Hematopoietic multipotent progenitor cell (in vitro differentiated cells): ENCODE measurements around the gene SYTL4. TPM values are rescaled to one million over a fixed set of nuclear protein-coding genes. Genes with fewer than 3 reads are reported as not detected.
A peak's percentile ranks its signal among the peaks of the same experiment; 100 is the strongest.
"Not testable (repeated sequence)": the region's sequence is repeated elsewhere in the genome, so short reads cannot be mapped to it uniquely, and the experiment has no call there.

Experiments used
- DNase-seq, 3 donors: peaks; one replicate each; pipeline ENCODE4 v3.0.0-alpha.2; 2011 to 2015; ENCODE audit warnings: low read depth in 2 of 3, low spot score in 2 of 3
- total RNA-seq: library from RNA; depleted of rRNA; stranded (reverse); fragments of >200 nt; gene quantifications from one replicate; pipeline ENCODE4 v1.2.3, GENCODE V29; 2012

Gene SYTL4
- 11.3 TPM for total RNA-seq

DNA sequence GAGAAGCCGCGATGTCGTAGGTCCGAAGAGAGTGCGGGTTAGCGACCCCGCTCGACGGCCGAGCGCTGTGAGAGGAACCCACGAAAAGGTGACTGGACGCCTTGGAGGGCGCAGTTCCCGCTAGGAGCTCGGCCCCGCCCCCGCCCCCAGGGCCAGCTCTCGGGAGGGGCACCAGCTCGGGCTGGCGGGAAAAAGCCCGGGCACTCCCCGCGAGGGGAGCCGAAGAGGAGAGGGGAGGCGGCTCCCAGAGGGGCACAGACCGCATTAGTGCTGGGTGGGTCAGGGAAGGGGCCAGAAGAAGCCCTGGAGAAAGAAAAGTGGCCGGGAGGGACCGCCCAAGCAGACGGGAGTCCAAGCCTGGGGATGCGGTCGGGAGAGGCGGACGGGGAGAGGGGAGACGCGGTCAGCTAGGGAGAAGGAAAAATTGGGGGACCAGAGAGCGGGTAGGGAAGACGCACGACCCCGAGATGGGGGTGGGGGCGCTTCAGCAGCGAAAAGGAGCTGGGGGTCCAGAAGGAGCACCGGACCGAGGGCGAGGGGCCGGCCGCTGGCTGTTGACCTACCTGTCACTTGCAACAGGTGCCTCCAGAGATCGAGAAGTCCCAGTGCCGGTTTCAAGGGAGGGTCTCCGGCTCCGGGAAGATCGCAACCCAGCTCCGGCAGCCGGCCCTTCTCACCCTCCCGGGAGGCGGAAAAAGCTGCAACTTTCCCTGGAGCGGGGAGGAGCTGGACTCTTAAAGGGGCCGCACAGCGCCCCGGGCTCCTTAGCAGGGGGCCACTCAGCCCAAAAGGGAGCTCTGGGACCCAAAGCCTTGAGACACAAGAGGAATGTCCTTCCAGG, at the start of gene SYTL4:
Gene SYTL4, minus strand, starts transcription at position 681 of the 841 bp plus-strand sequence. CDS start 30,084 bp downstream, outside the sequence.
- peak in 1 of 3 donors; percentile 15 for DNase-seq

DNA sequence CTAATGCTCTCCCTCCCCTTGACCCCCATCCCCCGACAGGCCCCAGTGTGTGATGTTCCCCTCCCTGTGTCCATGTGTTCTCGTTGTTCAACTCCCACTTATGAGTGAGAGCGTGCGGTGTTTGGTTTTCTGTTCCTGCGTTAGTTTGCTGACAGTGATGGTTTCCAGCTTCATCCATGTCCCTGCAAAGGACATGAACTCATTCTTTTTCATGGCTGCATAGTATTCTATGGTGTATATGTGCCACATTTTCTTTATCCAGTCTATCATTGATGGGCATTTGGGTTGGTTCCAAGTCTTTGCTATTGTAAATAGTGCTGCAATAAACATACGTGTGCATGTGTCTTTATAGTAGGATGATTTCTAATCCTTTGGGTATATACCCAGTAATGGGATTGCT, 37.5 kb upstream of the SYTL4 start:
- not testable (repeated sequence) for DNase-seq

DNA sequence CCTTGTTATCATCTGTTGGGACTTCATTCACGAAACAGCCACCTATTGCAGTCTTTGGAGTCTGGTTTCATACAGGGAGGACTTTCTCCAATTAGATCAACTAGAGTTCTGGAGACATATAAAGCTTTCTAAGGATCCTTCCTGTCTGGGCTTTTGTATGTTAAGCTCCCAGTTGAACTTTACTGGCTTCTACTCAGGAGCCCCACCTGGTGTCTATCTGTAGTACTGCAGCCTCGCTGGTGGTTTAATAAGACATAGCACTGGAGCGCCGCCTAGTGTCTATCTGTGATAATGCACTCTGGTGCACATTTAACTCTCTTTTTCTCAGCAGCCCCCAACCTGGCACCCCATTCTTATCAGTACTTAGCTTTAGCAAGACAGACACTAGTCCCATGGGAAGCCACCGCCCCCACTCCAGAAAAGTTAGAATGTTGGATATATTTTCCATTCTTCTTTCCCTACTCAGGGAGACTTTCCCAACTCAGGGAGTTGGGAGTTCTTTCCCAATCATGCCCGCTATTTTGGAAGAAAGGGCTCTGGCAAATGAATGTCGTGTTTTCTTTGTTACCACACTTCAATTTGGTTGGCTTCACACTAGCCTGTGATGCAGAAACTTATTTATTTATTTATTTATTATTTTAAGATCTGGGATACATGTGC, 36.9 kb upstream of the SYTL4 start:
- peak; percentile 59 to 82 (median 59) for DNase-seq

DNA sequence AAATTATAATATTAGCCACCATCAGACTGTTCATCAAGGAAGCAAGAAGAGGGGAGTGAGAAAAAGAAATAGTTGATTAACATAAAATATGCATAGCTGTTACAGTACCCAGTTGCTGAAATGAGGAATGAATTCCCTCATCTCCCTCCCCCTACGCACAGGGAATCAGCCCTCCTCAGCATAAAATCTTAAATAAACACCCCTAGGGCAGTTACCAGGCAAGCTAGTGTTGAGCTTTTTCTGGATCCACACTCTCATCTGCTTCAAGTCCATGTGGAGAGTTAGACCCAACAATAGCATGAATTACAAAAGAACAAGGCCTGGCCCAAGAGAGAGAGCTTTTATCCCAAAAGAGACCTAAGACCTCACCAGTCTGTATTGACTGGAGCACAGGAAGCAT, 19.0 kb upstream of the SYTL4 start:
- no peak for DNase-seq

GRCh38 chrX:100748108-100748507, 16.2 kb upstream of the SYTL4 start:
- DNase-seq: peak in 1 of 3 donors; percentile 8

DNA sequence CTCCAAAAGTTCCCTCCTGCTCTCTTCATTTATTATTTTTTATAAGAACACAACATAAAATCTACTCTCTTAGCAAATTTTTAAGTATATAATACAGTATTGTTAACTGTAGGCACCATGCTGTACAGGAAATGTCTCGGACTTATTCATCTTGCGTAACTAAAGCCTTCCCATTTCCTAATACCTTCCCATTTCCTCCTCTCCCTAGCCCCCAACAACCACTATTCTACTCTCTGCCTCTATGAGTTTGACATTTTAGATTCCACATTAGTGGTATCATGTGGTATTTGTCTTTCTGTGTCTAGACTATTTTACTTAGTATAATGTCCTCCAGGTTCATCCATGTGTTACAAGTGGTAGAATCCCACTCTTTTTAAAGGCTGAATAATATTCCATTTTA, 15.8 kb upstream of the SYTL4 start:
- no peak for DNase-seq

DNA sequence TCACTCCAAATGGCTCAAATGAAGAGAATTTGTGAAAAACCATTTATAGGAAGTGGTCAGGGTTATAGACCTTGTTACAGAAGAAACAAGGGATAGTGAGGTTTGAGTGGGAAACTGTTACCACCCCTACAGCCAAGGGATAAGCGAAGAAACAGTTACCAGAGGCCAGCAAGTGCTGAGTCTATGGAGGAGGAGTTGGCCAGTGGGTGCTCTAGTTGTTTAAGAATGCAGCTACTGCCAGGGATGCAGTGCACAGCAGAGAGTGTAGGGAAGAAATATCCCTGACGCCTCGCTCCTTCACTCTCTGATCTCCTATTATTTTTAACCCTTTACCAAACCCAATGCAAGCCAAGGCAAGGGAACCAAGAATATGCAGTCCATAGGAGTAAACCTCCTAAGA, 15.2 kb upstream of the SYTL4 start:
- DNase-seq: no peak

DNA sequence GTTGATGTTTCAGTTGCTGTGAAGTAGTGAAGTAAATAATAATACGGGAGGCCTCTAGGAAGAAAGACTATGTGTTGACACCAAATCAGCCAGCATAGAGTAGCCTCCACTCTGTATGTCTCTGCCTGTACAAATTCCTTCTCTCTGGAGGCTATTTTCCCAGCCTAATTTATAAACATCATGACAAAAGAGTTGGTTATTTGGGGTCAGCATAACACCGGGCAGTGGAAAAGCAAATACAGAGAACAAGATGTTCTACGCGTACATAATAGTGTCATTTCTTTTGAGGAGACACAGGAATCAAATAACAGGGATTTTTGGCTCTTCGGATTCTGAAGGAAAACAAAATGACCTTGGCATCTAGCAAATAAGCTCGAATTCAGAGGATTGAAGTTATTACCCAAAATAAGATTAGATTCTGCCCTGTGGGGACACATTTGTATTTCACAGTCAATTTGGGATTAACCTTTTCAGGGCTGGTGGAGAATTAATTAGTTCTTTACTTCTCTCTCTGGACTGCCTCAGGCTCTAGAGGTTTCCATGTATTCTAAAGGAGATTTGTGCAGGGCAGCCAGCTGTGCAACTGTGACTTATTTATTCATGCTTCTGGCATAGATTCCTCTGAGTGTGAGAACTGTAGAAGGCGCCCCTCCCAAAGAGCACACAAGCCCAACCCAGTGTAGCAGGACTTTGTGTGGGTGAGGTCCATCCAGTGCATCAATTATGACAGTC, 14.1 kb upstream of the SYTL4 start:
- DNase-seq: no peak

DNA sequence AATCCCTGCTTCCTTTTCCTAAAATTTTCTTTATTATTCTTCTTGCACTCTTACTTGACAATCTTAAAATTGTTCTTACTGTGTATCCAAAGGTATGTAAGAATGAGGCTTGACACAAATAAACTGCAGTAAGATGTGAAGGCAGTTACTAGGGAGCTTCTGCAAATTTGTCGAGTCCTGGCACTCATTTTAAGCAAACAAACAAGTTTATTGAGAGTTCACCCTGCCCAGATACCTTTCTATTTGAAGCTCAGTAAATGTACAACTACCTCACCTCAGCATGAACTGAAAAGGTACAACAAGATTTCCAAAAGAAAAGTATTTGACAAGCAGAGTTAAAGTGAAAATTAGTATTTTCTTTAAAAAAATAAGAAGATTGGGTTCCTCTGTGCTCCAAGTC, 13.3 kb upstream of the SYTL4 start:
- no peak for DNase-seq

DNA sequence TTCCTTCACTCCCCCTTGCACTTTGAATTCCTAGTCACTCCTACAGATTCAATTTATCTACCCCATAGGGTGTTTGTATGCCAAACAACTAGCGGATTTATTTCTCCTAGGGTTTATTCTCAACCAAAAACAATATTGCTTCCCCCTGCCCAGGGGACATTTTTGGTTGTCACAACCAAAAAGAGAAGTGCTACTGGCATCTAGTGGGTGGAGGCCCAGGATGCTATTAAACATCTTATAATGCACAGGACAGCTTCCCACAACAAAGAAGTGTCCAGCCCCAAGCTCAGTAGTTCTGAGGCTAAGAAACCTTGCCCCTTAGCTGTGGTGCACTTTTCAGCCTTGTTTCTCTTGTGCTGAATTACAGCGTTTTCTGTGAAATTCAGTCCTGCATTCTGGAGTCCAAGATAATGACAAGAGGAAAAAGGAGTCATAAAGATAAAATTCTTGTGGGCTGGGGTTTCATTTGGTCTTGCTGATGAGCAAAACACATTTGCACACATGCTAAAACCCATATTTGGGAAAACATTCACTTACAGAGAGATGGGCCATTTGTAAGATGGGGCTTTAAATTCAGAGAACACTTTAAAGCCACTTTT, 11.2 kb upstream of the SYTL4 start:
- DNase-seq: peak in 2 of 3 donors; percentile 56 to 80

- not testable (repeated sequence) for DNase-seq
Observed at GRCh38 chrX:100724006-100724405, 7.9 kb downstream of the SYTL4 start.

- DNase-seq: no peak
Observed at GRCh38 chrX:100721328-100721727, 10.6 kb downstream of the SYTL4 start.

DNA sequence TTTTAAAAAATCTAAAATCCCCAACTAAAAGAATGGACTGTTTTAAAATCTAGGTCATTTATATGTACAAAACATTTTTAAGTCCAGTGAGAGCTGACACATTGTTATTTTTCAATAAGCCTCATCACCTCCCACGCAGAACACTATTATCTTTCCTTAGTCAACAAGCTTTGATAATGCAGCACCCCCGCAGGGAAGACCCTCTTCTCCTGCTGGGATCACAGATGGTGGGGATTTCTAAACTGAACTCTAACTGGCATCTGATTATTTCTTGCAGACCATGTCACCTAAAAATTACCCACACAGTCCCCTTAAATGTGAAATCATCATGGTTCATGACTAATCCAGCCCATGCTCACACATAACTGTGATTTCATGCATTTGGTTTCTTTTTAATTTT, 11.6 kb downstream of the SYTL4 start:
- no peak for DNase-seq

DNA sequence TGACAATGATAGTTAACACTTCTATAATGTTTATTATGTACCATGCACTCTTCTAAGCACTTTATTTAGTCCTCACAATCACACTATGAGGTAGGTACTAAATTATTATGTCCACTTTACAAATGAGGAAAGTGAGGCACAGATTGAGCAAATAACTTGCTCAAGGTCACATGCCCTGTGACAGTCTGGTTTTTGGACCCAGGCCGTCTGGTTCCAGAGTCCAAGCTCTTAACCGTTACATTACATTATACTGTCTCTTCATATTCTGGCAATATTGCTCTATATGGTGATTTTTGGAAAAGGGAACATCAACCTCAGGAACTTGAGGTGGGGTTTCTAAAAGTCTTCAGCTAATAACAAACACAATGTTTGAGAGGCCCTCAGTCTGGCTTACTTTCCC, 12.8 kb downstream of the SYTL4 start:
- no peak for DNase-seq

DNA sequence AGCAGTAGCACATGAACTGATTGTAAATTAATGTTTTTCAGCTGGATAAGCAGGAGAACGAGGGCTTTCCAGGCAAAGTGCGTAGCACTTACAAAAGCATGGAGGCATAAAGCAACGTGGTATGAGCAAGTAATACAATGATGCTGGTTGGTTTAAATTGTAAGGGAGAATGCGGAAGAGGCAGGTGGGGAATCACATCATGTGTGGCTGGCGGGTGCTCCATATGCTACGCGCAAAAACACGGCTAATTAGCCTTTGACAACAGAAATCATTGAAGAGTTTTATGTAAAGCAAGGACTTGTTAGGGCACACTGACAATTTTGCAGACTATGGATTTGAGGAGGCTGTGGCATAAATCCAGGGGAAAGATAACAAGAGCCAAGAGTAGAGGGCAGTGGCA, 14.6 kb downstream of the SYTL4 start:
- DNase-seq: no peak

GRCh38 chrX:100710816-100711215, 21.1 kb downstream of the SYTL4 start:
- DNase-seq: no peak

DNA sequence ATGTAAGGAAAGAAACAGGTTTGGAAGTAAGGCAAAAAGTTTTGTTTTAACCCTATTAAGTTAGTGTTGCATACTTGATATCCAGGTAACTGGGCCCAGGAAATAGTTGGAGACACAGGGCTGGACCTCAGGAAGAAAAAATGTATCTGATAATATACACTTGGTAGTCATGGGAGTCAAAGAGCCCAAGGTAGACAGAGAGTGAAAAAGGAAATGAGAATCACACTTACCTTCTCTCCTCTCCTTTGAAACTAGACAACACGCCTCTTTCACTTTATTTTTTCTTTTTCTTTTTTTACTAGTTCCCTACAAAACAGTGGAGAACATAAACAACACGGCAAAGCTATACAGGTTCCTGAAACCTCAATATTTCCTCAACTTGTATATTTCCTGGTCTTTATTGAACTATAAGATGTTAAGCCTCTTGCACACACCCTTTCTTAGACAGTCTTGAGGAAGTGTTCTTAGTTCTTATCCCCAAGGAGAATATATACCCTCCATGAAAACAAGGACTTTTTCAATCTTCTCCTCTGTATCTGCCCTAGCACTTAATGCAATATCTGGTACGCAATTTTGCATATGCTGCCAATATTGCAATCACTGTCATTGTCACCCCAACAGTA, 27.2 kb downstream of the SYTL4 start:
- DNase-seq: no peak

DNA sequence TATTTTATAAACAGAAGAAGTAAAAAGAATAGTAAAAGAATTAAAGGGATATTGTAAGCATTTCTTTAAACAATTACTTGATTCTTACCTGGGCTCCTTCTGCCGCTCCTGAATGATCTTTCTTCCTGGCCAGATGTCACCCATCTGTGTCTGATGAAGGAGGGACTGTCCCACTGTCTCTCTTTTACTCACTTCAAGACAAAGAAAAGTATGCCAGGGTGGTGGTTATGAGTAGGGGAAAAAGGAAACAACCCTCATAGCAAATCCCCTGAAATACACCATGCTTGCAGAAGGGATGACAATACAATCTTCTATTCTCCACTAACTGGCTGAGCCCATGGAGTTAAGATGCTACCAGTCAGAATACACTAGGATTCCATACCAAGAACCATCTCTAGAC, 31.1 kb downstream of the SYTL4 start:
- no peak for DNase-seq

GRCh38 chrX:100698551-100698950, 33.4 kb downstream of the SYTL4 start:
- DNase-seq: peak in 2 of 3 donors; percentile 15 to 66

DNA sequence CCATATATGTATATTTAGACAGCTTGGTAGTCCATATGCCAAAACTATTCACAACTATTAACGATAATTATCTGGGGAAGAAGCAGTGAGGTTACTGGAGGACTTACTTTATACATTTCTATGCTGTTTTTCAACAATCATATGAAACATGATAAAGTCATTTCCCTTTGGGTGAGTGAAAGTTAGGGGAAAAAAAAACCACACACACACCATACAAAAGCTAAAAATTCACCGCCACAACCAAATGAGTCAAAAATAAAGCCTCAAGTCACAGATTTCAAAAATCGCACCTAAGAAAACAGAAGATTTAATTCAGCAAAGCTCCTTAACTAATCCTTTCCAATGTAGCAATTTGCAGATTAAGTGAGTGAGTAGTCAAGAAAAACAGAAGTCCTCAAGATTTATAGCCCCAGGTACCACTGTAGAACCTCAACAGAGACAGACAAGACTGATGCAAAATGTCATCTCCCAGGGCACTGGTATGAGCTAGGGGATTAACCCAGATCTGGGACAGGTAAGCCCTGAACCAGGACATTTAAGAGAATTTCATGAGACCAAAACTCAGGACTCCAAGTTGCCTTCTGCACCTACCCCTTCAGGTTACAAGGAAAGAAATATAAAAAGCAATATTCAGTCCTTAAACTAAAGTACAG, 35.1 kb downstream of the SYTL4 start:
- DNase-seq: no peak
